ENCODE measurements around the gene G2E3.
A peak's percentile ranks its signal among the peaks of the same experiment; 100 is the strongest.
"Not testable (repeated sequence)": the region's sequence is repeated elsewhere in the genome, so short reads cannot be mapped to it uniquely, and the experiment has no call there.

G2E3 gene, protein sequence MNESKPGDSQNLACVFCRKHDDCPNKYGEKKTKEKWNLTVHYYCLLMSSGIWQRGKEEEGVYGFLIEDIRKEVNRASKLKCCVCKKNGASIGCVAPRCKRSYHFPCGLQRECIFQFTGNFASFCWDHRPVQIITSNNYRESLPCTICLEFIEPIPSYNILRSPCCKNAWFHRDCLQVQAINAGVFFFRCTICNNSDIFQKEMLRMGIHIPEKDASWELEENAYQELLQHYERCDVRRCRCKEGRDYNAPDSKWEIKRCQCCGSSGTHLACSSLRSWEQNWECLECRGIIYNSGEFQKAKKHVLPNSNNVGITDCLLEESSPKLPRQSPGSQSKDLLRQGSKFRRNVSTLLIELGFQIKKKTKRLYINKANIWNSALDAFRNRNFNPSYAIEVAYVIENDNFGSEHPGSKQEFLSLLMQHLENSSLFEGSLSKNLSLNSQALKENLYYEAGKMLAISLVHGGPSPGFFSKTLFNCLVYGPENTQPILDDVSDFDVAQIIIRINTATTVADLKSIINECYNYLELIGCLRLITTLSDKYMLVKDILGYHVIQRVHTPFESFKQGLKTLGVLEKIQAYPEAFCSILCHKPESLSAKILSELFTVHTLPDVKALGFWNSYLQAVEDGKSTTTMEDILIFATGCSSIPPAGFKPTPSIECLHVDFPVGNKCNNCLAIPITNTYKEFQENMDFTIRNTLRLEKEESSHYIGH

GRCh38 chr14:30558675-30559555 is at the start of gene G2E3:
G2E3 (plus strand) TSS chr14:30559158; CDS start chr14:30581080, 21,922 bp downstream.
- peak; percentile 84 to 87 for DNase-seq

- no peak for DNase-seq
Observed at GRCh38 chr14:30517737-30518136, 41.2 kb upstream of the G2E3 start.

DNA sequence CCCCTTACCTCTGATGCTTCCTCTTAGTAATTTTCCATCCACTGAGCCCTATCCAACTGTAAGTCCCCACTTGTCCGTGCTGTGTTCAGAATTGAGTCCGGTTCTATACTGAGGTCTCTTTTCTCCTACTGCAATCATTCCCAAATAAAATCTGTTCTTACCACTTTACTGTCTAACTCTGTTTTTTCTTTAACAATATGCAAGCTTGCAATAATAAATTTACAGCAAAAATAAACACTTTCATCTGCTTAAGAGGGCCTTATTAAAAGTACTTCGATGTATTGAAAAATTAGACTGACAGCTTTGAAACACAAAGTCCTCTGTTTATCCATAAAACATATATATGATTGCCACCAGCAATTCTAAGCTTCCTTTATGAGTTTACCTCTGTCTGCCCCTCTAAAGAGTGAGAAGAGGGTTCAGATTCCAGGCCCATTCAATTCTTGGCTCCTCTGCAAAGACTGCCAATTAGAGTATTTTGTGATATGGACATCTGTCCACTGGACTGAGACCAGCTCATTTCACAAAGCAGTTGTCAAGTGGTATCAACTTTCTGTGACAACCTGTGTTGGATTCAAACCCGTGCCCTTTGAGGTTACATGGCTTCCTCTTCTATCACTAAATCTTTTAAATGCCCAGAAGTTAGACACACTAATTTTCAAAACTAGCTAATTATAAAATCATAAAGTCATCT is 39.9 kb upstream of the G2E3 start:
- DNase-seq = no peak

DNA sequence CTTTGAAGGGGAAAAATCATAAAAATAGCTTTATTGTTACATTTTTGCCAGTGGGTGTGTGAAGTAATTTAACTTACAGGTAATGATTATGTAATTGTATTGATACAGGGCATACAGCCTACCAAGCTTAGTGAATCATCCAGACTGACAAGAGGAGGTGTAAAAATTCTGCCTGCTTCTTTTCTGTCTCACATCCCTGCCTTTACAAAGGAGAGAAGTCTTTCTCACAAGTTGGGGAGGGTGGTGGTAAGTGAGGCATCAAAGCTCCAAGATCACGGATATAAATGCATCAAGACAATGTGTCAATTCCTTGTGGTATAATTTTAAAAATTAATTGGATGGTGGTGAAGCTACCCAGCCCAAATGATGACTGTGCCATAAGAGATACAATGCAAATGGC is 39.0 kb upstream of the G2E3 start:
- DNase-seq = no peak

DNA sequence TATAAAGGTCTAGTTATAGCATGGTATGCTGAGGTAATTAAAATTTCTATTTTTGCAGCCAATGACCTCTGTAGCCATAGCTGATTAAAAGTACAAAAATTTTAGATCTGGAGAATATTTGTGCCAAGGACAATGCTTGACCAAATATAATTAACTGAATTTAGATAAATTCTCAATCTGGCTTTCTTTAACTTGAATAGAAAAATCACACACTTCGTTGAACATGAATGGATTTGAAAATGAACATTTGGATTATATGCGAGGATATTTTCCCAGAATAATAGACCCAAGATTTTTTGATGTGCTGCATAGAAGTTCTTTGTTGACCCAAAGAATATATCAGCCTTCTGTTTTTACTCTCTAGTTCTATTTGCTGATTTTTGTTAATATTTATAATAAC is 38.4 kb upstream of the G2E3 start:
- DNase-seq = no peak

- DNase-seq = peak in 1 of 2 donors; percentile 42
Observed at GRCh38 chr14:30521899-30522736, 36.8 kb upstream of the G2E3 start.

DNA sequence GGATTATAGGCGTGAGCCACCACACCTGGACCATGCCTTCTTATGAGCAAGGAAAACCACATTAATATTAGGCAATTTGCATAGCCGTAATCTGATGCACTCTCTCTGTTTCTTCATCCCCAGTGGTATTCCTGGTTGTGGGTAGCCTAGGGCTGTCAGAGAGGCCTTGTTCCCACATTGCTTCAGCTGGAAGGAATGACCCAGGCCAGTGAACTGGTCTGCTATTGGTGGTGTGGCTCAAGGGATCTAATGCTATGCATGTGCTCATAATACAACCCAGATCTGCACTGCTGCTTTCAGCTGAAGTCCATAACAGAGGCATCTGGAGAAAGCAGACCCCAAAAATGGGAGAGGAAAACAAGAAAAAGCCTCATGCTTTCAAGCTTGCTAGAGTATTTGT is 33.1 kb upstream of the G2E3 start:
- no peak for DNase-seq

GRCh38 chr14:30527196-30527595 is 31.8 kb upstream of the G2E3 start:
- DNase-seq = no peak

DNA sequence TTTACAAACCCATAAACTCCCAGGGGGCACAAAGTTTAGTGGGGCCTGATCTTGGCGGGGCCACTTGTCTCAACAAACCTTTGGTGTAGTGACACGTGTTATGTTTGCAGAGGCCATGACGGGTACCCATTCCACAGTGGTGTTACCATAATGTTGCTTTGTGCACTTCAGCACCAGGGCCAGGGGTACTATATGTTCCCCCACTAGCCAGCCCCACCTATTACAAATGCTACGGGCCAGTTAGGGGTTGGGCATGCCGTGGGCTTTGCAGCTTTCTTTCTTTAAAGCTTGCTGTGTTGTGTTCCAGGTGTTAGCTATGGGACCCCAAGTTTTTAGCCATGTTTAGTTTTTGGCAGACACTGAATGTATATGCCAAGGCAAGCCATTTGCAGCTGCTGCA is 30.8 kb upstream of the G2E3 start:
- DNase-seq = no peak

- no peak for DNase-seq
Observed at GRCh38 chr14:30528778-30529642, 29.9 kb upstream of the G2E3 start.

- no peak for DNase-seq
Observed at GRCh38 chr14:30532264-30532663, 26.7 kb upstream of the G2E3 start.

GRCh38 chr14:30533126-30533525 is 25.8 kb upstream of the G2E3 start:
- DNase-seq = no peak

DNA sequence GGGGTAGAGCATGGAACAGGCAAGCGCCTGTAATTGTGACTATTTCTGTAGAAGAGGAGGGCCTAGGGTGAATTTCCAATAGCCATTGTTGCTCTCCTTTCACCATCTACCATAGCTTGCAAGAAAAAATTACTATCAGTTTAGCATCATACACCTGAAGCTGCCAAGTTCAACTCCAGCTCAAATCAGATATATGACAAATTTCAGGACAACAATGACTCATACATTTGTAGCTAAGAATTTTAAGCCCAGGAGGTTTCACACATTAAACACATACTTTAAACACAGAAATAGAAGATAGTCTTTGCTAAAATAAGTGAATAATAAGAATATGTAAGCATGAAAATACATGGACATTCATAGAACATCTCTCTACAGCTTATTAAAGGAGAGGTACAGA is 17.6 kb upstream of the G2E3 start:
- no peak for DNase-seq

DNA sequence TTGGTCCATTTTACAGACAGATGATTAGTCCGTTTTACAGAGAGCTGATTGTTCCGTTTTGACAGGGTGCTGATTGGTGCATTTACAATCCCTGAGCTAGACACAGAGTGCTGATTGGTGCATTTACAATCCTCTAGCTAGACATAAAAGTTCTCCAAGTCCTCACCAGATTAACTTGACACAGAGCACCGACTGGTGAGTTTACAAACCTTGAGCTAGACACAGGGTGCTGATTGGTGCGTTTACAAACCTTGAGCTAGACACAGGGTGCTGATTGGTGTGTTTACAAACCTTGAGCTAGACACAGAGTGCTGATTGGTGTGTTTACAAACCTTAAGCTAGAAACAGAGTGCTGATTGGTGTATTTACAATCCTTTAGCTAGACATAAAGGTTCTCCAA is 12.2 kb upstream of the G2E3 start:
- DNase-seq = not testable (repeated sequence)

DNA sequence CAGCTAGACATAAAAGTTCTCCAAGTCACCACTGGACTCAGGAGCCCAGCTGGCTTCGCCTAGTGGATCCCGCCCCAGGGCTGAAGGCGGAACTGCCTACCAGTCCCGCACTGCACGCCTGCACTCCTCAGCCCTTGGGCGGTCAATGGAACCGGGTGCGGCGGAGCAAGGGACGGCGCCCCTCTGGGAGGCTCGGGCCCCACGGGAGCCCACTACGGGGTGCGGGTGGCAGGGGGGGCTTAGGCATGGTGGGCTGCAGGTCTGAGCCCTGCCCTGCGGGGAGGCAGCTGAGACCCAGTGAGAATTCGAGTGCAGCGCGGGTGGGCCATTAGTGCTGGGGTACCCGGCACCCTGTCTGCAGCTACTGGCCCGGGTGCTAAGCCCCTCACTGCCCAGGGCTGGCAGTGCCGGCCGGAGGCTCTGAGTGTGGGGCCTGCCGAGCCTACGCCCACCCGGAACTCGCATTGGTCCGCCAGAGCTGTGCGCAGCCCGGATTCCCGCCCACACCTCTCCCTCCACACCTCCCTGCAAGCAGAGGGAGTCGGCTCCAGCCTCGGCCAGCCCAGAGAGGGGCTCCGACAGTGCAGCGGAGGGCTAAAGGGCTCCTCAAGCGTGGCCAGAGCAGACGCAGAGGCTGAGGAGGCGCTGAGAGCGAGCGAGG is 11.4 kb upstream of the G2E3 start:
- no peak for DNase-seq

DNA sequence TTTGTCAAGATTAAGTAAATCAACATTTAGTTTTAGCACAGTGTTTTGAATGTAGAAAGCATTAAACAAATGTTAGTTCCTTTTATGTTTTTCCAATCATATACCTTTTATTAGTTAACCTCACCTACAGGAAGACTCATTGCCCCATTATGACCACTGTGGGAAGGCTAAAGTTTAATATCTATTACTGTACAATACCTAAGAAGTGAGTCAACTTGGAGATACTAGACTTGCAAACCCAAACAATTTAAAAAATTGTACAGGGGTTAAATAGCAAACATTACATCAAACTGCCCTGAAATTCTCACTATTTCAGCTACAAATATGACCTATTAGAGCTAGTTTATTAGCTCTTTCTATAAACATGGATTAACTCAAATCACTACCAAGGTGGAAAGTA is 8.6 kb upstream of the G2E3 start:
- no peak for DNase-seq

DNA sequence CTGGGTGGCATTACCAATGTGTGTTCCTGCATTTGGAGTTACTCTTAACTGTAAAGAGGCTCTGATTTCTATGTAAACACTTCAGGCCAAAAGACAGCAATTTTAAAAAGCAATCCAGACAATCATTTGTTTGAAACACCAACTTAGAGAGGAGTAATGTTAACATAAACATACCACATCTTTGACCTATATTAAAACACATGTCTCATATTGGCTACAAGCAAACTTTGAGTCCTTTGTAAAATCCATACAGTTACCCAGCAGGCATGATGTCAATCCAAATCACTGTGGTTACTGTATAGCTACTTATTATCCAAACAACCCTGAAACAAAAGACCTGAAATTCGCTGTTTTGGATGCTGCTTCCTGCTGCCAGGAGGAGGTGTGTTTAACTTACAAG is 7.5 kb upstream of the G2E3 start:
- no peak for DNase-seq

GRCh38 chr14:30553311-30553989 is 5.5 kb upstream of the G2E3 start:
- no peak for DNase-seq

GRCh38 chr14:30558362-30558674 is 640 bp upstream of the G2E3 start:
- DNase-seq = no peak

- DNase-seq = no peak
Observed at GRCh38 chr14:30559638-30560091, 707 bp downstream of the G2E3 start.
